Measurements from ENCODE around the gene LHPP. TPM values are rescaled to one million over a fixed set of nuclear protein-coding genes. Genes with fewer than 3 reads are reported as not detected.

Gene LHPP
- polyA plus RNA-seq, 1 experiment, result 7.1 TPM

DNA sequence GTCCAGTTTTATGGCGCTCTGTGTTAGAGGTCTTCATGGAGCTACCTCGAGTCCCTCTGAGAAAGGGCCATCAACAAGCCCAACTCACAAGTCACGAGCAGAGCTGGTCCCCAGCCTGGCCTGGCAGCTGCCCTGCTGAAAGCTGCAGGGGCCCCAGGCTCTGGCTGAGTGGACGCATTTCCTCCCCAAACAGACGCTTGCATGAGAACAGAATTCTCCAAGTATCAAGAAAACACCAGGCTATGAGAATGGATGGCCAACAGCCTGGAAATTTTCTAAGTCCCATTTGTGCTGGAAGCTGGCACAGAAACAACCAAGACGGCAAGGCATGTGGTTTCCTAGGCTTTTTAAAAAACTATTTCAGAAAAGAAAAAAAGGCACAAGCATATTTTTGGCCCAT lies 167.8 kb downstream of the LHPP start:
- Histone ChIP-seq H3K4me3 (ENCODE audit: low read depth, low read length) (no peak overlapping the region), H3K27ac (ENCODE audit: low read depth, low read length) (no peak overlapping the region), H3K9me3 (ENCODE audit: control insufficient read depth, insufficient read depth, low read length) (peaks cover under 1% of the 10 kb centered on the region; the same call in 1 of the 2 replicates), H3K27me3 (ENCODE audit: control insufficient read depth, insufficient read depth, low read length) (no peaks in the 10 kb centered on the region)
- DNase-seq (ENCODE audit: low read depth, low spot score), result no peak
- ChIA-PET POLR2A (no interaction called here), CTCF (no interaction called here)
- TF ChIP-seq, protein P1, sequence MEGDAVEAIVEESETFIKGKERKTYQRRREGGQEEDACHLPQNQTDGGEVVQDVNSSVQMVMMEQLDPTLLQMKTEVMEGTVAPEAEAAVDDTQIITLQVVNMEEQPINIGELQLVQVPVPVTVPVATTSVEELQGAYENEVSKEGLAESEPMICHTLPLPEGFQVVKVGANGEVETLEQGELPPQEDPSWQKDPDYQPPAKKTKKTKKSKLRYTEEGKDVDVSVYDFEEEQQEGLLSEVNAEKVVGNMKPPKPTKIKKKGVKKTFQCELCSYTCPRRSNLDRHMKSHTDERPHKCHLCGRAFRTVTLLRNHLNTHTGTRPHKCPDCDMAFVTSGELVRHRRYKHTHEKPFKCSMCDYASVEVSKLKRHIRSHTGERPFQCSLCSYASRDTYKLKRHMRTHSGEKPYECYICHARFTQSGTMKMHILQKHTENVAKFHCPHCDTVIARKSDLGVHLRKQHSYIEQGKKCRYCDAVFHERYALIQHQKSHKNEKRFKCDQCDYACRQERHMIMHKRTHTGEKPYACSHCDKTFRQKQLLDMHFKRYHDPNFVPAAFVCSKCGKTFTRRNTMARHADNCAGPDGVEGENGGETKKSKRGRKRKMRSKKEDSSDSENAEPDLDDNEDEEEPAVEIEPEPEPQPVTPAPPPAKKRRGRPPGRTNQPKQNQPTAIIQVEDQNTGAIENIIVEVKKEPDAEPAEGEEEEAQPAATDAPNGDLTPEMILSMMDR (IDR thresholded peaks at IDR 0.05; ENCODE audit: low read depth, low read length), result no peak

DNA sequence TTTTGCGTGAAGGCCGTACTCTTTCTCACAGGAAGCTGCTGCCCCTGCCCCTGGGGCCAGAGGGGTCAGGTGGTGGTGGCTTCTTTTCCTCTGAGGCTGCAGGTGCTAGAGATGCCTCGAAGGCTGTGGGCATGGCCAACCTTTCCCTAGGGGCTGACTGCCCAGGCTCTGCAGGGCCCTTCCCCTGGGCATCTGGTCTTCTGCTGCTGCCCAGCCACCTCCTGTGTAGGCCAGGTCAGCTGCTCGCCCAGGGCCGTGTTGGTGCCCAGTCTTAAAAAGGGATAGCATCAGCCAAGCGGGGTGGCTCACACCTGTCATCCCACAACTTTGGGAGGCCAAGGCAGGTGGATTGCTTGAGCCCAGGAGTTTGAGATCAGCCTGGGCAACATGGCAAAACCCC lies 168.2 kb downstream of the LHPP start:
- TF ChIP-seq, protein P1 (IDR thresholded peaks at IDR 0.05; ENCODE audit: low read depth, low read length), result no peak
- CTCF ChIA-PET, result no interaction called here
- no peak overlapping the region for H3K4me3 ChIP-seq (ENCODE audit: low read depth, low read length)
- POLR2A ChIA-PET, result interaction anchor here (1.0 kb wide), 1 partner anchor 23 kb away, joined by 4 read pairs; no protein-coding TSS in a partner anchor
- H3K27ac ChIP-seq (ENCODE audit: low read depth, low read length), result no peak overlapping the region
- peaks cover 3% of the 10 kb centered on the region; the same call in 1 of the 2 replicates for H3K9me3 ChIP-seq (ENCODE audit: control insufficient read depth, insufficient read depth, low read length)
- H3K27me3 ChIP-seq (ENCODE audit: control insufficient read depth, insufficient read depth, low read length), result no peaks in the 10 kb centered on the region
- no peak for DNase-seq (ENCODE audit: low read depth, low spot score)

DNA sequence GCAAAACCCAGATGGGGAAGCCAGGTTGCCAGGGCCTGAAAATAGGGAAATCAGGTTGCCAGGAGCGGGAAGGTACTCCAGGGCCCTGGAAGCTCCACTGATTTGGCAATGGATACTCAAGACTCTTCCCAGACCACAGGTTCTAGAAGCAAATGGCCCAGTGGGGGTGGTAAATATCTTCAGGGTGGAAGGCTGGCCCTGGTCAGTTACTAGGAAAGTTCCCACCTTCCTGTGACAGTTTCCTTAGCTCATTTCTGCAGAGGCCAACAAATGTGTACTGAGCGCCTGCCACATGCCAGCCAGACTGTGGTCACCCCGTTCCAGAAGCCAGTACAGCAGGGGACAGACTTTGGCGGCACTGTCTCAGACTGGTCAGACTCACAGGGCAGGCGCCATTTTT lies 168.9 kb downstream of the LHPP start:
- no peak for DNase-seq (ENCODE audit: low read depth, low spot score)
- POLR2A ChIA-PET, result interaction anchor here (1.0 kb wide), 1 partner anchor 22 kb away, joined by 4 read pairs; no protein-coding TSS in a partner anchor
- Histone ChIP-seq H3K9me3 (ENCODE audit: control insufficient read depth, insufficient read depth, low read length) (peaks cover 3% of the 10 kb centered on the region; the same call in 1 of the 2 replicates), H3K27ac (ENCODE audit: low read depth, low read length) (no peak overlapping the region), H3K4me3 (ENCODE audit: low read depth, low read length) (no peak overlapping the region), H3K27me3 (ENCODE audit: control insufficient read depth, insufficient read depth, low read length) (no peaks in the 10 kb centered on the region)
- TF ChIP-seq, protein P1 (IDR thresholded peaks at IDR 0.05; ENCODE audit: low read depth, low read length), result no peak
- CTCF ChIA-PET, result no interaction called here

DNA sequence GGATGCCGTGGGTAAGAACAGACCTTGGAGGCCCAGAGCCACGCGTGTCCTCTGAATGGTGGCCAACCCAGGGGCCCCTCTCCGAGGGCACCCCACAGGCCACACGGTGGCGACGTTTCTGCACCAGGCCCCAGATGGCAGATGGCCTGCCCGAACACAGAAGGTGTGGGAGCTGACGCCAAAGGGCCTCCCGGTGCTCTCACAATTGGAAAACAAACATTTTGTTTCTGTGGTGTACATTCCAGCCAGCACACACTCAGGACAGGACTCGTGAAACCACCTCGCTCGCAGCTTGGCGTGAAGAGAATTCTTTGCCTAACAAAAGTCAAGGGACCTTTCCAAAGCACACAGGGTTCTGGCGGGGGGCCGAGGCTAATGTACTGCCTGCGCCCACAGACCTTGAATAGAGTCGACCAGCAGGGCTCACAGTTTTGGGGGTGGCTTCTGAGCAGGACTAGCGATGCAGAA lies 170.5 kb downstream of the LHPP start:
- H3K27me3 ChIP-seq (ENCODE audit: control insufficient read depth, insufficient read depth, low read length), result no peaks in the 10 kb centered on the region
- H3K4me3 ChIP-seq (ENCODE audit: low read depth, low read length), result no peak overlapping the region
- DNase-seq (ENCODE audit: low read depth, low spot score), result no peak
- ChIA-PET CTCF (interaction anchor here (1.0 to 1.8 kb wide), 3 partner anchors 21 to 113 kb away, joined by 3 to 15 read pairs (median 6); no protein-coding TSS in a partner anchor), POLR2A (no interaction called here)
- H3K27ac ChIP-seq (ENCODE audit: low read depth, low read length), result no peak overlapping the region
- TF ChIP-seq, protein P1 (IDR thresholded peaks at IDR 0.05; ENCODE audit: low read depth, low read length), result peak; percentile 29; the same call in 1 of the 2 replicates
- H3K9me3 ChIP-seq (ENCODE audit: control insufficient read depth, insufficient read depth, low read length), result peaks cover 3% of the 10 kb centered on the region; the same call in 1 of the 2 replicates

DNA sequence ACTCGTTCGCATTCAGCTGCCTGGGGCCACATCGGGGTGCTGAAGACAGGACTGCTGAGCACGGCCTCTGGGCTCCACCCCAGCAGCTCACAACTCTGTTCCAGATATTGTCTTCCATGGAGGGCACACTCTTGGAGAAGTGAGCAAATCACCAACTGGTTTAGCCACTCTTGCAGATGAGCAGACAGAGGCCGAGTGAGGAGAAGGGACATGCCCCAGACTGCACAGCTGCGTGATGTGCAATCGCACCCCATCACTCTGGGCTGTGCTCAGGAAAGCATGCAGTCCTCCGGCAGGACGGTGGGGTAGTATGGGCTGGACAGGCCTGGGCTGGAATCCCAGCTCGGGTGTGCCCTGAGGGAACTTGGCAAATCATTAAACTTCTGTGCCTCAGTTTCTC lies 170.9 kb downstream of the LHPP start:
- ChIA-PET CTCF (interaction anchor here (0.7 to 1.8 kb wide), 4 partner anchors 20 to 1282 kb away, joined by 3 to 15 read pairs (median 8); no protein-coding TSS in a partner anchor), POLR2A (no interaction called here)
- TF ChIP-seq, protein P1 (IDR thresholded peaks at IDR 0.05; ENCODE audit: low read depth, low read length), result no peak
- H3K9me3 ChIP-seq (ENCODE audit: control insufficient read depth, insufficient read depth, low read length), result peaks cover 3% of the 10 kb centered on the region; the same call in 1 of the 2 replicates
- no peak overlapping the region for H3K4me3 ChIP-seq (ENCODE audit: low read depth, low read length)
- no peak overlapping the region for H3K27ac ChIP-seq (ENCODE audit: low read depth, low read length)
- no peaks in the 10 kb centered on the region for H3K27me3 ChIP-seq (ENCODE audit: control insufficient read depth, insufficient read depth, low read length)
- DNase-seq (ENCODE audit: low read depth, low spot score), result no peak
